SK-N-MC (cell line): ENCODE data around the gene C11orf21.

Experiments used
- DNase-seq: peaks from one replicate; pipeline ENCODE4 v3.0.0-alpha.2; 2011; ENCODE audit warnings: low read depth, low spot score
- H3K27ac ChIP-seq: fragments of 200-600 bp; sonication (generic); 2 replicates; pipeline ENCODE4 v1.5.1; 2016; ENCODE audit warnings: mixed run types
- H3K36me3 ChIP-seq: fragments of 200-600 bp; sonication (generic); 2 replicates; pipeline ENCODE4 v1.6.1; 2017; ENCODE audit warnings: antibody characterized with exemption, low read length, mixed read lengths; ENCODE audit not compliant: insufficient read depth
- H3K4me3 ChIP-seq: fragments of 200-600 bp; sonication (generic); 2 replicates; pipeline ENCODE4 v1.5.1; 2016
- H3K9ac ChIP-seq: fragments of 200-600 bp; sonication (generic); 2 replicates; pipeline ENCODE4 v1.8.0; 2017; ENCODE audit warnings: mixed run types, mixed read lengths; ENCODE audit not compliant: insufficient read length
- H3K9me3 ChIP-seq: fragments of 200-600 bp; sonication (generic); 2 replicates; pipeline ENCODE4 v1.6.1; 2017; ENCODE audit warnings: low read depth, mild to moderate bottlenecking, antibody characterized with exemption, low read length, moderate library complexity, mixed read lengths
- EZH2 ChIP-seq: fragments of 200-600 bp; sonication (generic); IDR thresholded peaks from one replicate; pipeline ENCODE4 v1.6.1; 2017; ENCODE audit warnings: antibody characterized with exemption
- FOXP2 ChIP-seq: optimal IDR thresholded peaks from 2 replicates; pipeline ENCODE3; 2011; ENCODE audit warnings: mild to moderate bottlenecking, moderate library complexity; ENCODE audit not compliant: insufficient read depth; ENCODE audit errors: extremely low read length, control extremely low read depth
- POLR2AphosphoS5 ChIP-seq: IDR thresholded peaks from 2 replicates; pipeline ENCODE4 v1.6.1; 2012; ENCODE audit warnings: mild to moderate bottlenecking, low read depth, low read length, borderline replicate concordance

C11orf21 gene

DNA sequence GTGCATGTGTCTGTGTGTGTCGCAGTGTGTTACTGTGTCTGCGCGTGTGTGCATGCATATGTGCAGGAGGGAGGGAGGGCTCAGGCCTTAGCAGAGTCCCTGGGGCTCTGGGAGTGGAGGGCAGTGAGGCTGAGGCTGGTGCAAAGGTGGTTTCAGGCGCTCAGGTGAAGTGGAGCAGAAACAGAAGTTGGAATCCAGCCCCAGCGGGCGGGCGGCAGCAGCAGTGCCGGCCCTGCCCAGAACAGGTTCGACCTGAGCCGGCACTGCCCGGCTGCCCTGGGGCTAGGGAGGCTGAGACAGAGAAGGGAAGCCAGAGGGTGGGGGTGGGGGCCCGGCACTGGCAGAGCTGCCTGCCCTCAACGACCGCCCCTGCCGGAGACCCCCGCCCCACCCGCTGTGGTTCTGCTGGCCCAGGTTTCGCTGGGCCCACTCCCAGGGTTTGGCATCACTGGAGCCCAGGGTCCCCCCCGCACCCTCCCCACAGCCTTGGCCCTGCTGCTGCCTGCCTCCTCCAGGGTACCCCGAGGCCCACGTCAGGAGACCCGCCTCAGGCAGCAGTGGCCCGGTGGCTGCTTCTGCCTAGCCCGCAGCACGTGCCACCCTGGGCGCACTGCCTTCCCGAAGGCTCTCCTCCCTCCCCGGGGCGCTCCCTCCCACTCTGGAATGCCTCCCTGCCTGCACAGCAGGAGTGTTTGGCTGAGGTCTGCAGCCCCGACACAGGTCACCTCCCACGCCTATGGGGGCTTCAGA lies 44.6 kb downstream of the C11orf21 start:
- no peak overlapping the region for H3K9ac ChIP-seq
- H3K36me3 ChIP-seq = no peaks in the 10 kb centered on the region
- H3K27ac ChIP-seq = no peak overlapping the region
- TF ChIP-seq FOXP2 (no peak), EZH2 (no peak), POLR2AphosphoS5 (no peak)
- no peak overlapping the region for H3K4me3 ChIP-seq
- DNase-seq = no peak
- no peaks in the 10 kb centered on the region for H3K9me3 ChIP-seq

DNA sequence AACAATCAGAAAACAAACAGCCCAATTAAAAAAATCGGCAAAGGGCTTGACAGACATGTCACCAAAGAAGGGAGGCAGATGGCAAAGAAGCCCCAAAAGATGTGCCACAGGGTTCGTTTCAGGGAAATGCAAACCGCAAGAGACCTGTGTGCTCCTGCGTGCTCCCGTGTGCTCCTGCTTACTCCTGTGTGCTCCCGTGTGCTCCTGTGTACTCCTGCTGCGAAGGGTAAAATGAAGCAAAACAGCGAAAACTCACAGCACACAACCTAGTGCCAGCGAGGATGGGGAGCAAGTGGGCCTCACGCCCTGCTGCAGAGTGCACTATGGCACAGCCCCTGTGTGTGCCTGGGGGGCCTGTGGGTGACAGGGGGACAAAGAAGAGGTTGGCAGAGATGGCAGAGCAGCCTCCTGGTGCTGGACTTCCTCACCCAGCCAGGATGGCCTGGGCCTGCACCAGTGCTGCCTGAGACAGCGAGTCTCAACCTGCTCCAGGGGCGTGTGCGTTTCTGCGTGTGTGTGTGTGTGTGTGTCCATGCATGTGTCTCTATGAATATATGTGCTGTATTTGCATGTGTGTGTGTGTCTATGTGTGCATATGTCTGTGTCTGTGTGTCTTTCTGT lies 45.3 kb downstream of the C11orf21 start:
- H3K27ac ChIP-seq = no peak overlapping the region
- H3K9ac ChIP-seq = no peak overlapping the region
- DNase-seq = no peak
- H3K36me3 ChIP-seq = no peaks in the 10 kb centered on the region
- no peaks in the 10 kb centered on the region for H3K9me3 ChIP-seq
- H3K4me3 ChIP-seq = no peak overlapping the region
- TF ChIP-seq FOXP2 = no peak
- no peak for TF ChIP-seq POLR2AphosphoS5
- TF ChIP-seq EZH2 = no peak

DNA sequence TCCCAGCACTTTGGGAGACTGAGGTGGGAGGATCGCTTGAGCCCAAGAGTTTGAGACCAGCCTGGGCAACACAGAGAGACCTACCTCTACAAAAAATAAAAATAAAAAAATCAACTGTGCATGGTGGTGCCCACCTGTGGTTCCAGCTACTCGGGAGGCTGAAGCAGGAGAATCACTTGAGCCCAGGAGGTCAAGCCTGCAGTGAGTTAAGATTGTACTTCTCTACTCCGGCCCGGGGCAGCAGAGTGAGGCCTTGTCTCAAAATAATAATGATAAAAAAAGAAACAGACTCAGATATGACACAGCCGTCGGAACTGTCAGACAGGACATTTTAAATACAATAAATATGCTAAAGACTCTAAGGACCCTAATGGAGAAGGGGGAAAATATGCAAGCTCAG lies 49.7 kb downstream of the C11orf21 start:
- H3K4me3 ChIP-seq = no peak overlapping the region
- no peaks in the 10 kb centered on the region for H3K36me3 ChIP-seq
- no peak overlapping the region for H3K27ac ChIP-seq
- no peak for TF ChIP-seq FOXP2
- TF ChIP-seq EZH2 = no peak
- no peak for TF ChIP-seq POLR2AphosphoS5
- DNase-seq = no peak
- H3K9me3 ChIP-seq = no peaks in the 10 kb centered on the region
- H3K9ac ChIP-seq = no peak overlapping the region

DNA sequence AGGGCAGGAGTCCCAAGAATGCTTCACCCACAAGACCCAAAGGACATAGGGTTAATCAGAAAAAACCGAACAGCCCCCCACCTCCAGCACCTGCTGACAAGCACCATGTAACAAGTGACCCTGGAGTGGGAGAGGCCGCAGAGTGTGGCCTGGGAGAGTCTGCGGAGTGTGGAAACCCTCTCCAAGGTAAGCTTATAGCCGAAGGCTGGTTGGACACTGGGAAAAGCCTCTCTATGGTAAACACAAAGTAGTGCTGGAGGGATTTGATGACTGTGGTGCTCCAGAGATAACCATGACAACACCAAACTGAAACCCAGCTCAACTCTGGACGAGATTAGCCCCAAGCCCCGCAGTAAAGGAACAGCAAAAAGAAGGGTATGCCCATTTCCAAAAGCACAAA lies 50.6 kb downstream of the C11orf21 start:
- no peaks in the 10 kb centered on the region for H3K36me3 ChIP-seq
- no peak overlapping the region for H3K27ac ChIP-seq
- no peak overlapping the region for H3K4me3 ChIP-seq
- H3K9ac ChIP-seq = no peak overlapping the region
- TF ChIP-seq EZH2 = no peak
- TF ChIP-seq FOXP2 = no peak
- no peak for TF ChIP-seq POLR2AphosphoS5
- DNase-seq = no peak
- no peaks in the 10 kb centered on the region for H3K9me3 ChIP-seq

DNA sequence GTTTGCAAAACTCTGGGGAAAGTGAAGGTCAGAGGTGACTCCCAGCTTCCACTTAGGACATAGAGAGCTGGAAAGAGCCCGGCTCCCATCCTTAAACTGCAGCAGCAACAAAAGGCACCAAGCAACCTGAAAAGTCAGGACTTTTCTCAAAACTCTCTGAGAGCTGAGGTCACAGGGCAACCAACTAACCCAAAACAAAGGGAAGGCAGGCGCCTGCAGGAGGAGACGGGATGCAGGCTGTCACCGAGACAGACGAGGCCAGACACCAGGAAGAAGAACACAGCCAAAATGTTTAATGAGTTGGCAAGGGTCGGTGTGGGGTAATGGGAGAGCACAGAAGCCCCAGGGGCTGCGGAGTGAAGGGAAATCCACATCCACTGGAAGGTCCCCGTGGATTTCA lies 51.2 kb downstream of the C11orf21 start:
- Histone ChIP-seq H3K9me3 (no peaks in the 10 kb centered on the region), H3K4me3 (no peak overlapping the region), H3K27ac (no peak overlapping the region), H3K36me3 (no peaks in the 10 kb centered on the region), H3K9ac (no peak overlapping the region)
- no peak for DNase-seq
- TF ChIP-seq EZH2 = no peak
- no peak for TF ChIP-seq POLR2AphosphoS5
- no peak for TF ChIP-seq FOXP2

DNA sequence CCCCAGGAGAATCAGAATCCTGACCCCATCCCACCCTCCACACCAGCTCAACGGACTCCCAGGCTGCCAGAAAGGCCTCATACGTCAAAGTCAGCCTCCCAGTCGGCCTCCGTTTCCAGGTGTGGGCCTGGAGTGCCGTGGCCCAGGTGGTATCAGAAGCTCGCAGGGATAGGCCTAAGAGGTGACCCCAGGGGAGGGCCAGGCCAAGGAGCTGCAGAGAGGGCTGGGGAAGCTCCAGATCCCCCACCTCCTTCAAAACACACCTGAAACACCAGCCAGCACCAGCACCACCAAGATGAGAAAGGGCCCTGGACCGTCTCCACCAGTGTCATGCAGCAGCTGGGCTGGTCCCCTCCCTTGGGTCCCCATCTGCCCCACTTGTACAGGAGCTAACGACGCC lies 51.7 kb downstream of the C11orf21 start:
- Histone ChIP-seq H3K9ac (no peak overlapping the region), H3K27ac (no peak overlapping the region), H3K4me3 (no peak overlapping the region), H3K36me3 (no peaks in the 10 kb centered on the region), H3K9me3 (no peaks in the 10 kb centered on the region)
- TF ChIP-seq FOXP2 = no peak
- no peak for TF ChIP-seq POLR2AphosphoS5
- TF ChIP-seq EZH2 = no peak
- DNase-seq = no peak

DNA sequence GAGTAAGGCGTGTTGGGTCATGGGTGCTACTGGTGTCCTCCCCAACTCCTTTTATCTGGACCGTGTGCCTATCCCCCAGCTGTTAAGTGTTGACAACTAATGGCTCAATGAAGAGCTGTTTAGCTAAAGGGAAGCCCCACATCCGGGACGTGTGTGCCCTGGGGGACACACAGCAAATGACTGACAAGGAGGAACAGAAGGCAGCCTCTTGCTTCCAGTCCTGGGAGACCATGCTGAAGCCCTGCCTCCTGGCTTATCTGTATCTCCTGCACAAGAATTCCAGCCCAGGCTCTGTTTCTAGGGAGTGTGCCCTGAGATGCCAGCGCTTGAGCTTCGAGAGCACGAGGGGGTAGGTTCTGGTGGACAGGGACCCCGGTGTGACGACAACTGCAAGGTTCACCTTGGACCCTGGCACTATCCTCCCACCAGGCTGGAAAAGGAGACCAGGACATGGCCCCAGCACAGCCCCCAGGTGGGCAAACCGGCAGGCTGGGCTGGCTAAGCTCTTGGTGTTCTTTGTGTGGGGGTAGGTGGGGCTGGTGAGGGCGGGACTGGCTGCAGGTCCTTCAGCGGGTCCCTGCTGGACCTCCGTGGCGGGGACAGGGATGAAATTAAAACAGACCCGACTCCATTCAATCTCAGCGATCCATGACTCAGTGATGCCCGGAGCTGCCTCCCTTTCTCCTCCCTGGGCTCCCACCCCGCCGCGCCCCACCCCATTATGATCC lies 52.4 kb downstream of the C11orf21 start:
- DNase-seq = no peak
- no peak overlapping the region for H3K27ac ChIP-seq
- no peaks in the 10 kb centered on the region for H3K36me3 ChIP-seq
- TF ChIP-seq POLR2AphosphoS5 = no peak
- no peak for TF ChIP-seq EZH2
- TF ChIP-seq FOXP2 = no peak
- no peaks in the 10 kb centered on the region for H3K9me3 ChIP-seq
- no peak overlapping the region for H3K4me3 ChIP-seq
- no peak overlapping the region for H3K9ac ChIP-seq

DNA sequence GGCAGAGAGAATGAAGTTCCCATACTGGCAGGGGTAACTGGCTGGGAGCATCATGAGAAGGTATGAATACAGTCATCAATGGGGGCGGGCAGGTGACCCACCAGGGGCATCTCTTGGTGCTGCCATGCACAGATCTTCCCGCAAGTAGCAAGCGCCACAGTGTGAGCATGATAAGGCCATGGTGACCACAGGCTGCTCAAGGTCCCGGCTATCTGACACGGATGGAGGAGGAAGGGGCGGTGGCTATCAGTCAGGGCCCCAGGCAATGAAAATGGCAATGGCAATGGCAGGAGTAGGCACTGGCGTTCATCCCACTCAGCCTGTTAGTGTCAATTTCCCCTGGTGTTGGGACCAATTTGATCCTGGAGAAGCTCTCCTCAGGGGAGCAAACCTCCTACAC lies 53.0 kb downstream of the C11orf21 start:
- no peak overlapping the region for H3K27ac ChIP-seq
- no peak overlapping the region for H3K9ac ChIP-seq
- no peak for DNase-seq
- H3K36me3 ChIP-seq = no peaks in the 10 kb centered on the region
- H3K9me3 ChIP-seq = no peaks in the 10 kb centered on the region
- TF ChIP-seq FOXP2 (no peak), EZH2 (no peak), POLR2AphosphoS5 (no peak)
- H3K4me3 ChIP-seq = no peak overlapping the region
